Activated CD4-positive, alpha-beta T cell treated with anti-CD3 and anti-CD28 coated beads for 48 hours (primary cell): Measurements from ENCODE around the gene PROM1.

Source experiments
- DNase-seq: peaks from one replicate; pipeline ENCODE4 v3.0.0-alpha.2; 2020

Gene PROM1

DNA sequence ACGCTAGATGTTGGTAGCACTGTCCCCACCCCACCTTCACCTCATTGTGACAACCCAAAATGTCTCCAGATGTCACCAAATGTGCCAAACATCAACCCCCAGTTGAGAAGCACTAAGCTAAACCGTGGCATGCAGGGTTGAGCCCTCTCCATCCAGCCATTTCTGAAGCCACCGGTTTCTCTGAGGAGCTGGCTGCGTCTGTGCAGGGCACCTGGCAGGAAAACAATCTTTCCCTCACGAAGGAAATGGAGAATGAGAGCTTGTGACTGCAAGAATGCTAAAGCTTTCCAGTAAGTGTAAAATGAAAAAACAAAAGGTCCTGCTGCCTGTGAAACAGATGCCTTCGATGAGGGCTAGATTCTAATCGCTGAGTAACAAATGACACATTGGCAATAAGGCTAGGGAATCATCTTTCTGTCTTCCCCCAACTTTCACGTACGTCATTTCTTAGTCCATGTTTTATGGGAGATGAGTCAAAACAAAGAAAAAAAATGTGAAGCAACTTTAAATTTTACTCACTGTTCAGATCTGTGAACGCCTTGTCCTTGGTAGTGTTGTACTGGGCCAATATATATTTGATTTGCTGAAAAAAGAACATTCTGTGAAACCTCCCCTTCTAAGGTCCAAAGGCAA lies 59.9 kb downstream of the PROM1 start:
- DNase-seq = no peak

DNA sequence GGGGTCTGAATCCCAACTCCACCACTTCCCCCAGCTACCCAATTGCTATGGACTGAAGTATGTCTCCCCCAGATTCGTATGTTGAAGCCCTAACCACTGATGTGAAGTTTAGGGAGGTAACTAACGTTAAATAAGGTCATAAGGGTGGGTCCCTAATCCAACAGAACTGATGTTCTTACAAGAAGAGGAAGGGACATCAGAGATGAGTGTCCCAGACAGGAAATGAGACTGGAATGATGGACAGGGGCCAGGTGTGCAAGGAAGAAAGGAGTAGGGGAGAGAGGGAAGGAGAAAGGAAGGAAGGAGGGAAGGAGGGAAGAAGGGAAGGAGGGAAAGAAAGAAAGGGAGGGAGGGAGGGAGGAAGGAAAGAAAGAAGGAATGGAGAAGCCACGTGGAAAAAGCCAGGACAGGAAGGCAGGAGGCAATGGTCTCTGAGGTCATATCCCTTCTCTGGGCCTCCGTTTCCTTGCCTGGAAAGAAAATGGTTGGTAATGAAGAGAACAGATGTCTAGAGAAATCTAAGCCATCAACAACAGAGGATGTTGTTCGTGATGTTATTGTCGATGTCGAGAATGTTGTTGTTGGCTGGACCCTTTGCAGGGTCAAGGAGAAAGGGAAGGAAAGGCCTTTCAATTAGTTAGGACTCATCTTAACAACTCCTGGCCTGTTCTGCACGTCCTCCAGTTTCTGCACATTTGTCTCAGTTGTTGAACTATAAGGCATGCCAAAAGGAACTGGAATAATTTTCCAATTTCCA lies 61.8 kb downstream of the PROM1 start:
- DNase-seq = no peak

DNA sequence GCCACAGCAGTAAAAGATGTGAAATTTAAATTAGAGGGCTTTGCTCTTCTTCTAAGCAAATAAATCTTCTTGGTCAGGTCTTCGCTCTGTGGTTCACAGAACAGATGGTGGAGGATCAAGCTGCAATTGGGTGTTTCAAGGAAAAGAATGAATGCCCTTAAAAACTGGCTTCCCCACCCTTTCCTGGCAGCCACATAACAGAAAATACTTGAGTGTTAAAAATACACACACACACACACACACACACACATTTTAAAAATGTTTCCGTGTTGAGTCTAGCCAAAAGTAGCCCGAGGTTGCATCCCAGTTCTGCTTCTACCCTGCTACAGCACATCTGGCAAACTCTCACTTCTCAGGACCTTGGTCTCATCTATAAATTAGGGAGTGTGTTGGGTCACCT lies 64.2 kb downstream of the PROM1 start:
- no peak for DNase-seq

DNA sequence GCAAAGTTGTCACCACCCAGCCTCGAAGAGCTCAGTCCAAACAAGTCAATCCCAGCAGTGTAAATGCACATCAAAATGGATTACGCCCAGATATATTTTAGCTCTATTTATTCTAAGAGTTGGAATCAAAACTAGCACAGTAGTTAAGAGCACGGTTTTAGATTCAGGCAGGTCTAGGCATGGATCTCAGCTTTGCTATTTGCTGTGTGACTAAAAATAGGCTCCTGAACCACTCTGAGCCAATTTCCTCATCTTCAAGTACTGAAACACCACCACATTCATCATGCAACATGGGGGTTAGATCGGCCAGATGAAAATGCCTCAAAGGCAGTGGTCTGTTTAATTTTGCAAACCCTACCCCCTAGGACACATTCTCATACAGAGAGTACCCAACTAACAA lies 65.0 kb downstream of the PROM1 start:
- DNase-seq = no peak

DNA sequence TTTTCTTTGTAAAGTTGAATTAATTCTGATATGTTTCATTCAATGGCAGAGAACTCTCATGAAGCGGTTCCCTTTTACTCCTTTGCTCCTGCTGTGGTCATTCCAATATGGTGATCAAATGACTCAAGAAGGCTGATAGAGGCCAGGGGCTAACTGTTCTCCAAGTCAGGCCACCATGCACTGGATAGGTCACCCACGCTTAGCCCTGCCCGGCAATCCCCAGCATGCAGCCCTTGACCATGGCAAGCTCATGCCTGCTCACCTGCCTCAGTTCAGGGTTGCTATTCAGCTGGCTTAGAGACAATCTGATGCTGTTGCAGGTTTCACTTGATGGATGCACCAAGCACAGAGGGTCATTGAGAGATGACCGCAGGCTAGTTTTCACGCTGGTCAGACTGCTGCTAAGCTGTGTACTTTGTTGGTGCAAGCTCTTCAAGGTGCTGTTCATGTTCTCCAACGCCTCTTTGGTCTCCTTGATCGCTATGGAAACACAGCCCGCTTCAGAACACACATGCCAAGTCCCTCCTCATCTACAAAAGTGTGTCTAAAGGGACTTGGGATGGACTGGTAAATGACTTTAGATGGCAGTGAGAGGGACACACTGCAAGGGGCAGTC lies 65.7 kb downstream of the PROM1 start:
- DNase-seq = no peak

DNA sequence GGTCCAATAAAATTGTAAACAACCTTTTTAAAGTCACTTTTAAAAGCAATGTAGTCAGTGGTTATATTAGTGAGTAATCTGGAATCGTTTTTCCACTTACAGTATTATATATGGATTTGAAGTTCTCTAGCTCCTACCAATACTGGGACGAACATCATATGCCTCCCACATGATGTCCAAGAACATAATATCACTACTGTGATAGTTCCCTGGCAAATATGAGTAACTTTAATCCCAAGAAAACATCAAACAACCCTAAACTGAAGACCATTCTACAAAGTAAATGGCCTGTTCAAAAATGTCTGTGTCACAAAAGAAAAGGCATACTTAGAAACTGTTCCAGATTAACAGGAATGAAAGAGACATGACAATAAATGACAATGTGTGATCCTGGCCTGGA lies 67.3 kb downstream of the PROM1 start:
- DNase-seq = no peak

DNA sequence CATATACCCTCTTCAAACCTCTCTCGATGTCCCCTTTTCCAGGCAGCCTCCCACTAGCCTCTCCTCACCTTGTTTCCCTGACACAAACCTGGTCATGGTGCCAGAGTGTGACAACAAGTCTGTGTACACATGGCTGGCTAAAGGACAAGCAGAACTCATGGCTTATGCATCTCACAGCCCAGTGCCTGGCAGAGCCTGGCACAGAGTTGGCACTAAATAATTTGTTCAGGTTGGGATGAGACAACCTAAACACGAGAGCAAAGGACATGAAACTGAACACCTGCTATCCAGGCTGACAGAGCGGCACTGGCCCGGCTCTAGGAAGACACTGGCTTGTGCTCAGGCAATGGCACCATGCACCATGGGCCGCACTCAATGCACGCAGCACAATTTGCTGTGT lies 72.7 kb downstream of the PROM1 start:
- no peak for DNase-seq

DNA sequence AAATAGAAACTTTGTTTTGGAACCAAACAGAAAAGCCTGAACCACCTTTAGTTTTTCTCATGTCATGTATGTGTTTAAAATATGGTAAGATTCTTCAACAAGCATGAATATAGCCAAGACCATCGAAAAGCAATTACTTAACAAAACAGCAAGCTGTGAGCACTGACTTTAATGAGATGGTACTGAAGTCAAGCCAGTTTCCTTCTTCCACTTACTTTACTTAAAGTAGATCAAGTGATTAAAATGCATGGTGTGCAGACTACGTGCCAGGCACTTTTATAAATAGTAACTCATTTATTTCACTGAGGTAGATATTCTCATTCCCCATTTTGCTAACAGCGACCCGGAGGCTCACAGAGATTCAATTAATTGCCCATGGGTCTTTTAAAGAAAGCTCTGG lies 74.7 kb downstream of the PROM1 start:
- DNase-seq = no peak

DNA sequence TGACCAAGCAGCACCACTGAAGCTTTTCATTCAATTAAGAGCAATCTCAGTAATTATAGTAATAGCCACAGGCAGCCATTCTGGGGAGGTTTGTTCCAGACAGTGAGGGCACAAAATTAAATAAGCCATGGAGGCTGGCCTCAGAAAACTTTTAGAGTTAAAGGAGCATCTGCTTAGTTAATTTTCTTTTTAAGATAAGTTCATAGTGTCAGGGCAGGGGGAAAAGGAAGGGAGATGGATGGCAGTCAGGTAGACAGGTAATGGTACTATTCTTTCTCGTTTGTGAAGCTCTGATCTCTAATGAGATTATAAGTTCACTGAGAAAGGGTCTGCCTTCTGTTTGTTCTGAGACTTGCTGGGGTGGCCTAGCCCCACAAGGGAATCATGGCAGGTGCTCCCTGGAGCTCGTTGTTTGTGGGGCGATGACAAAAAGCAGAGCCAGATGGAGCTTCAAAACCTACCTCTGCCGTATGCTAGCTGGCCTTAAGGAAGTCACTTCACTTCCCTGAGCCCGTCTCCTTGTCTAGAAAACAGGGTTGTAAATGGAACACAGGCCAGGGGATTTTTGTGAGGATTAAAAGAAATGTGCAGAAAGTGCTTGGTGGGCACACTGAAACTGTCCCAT lies 76.2 kb downstream of the PROM1 start:
- DNase-seq = no peak

DNA sequence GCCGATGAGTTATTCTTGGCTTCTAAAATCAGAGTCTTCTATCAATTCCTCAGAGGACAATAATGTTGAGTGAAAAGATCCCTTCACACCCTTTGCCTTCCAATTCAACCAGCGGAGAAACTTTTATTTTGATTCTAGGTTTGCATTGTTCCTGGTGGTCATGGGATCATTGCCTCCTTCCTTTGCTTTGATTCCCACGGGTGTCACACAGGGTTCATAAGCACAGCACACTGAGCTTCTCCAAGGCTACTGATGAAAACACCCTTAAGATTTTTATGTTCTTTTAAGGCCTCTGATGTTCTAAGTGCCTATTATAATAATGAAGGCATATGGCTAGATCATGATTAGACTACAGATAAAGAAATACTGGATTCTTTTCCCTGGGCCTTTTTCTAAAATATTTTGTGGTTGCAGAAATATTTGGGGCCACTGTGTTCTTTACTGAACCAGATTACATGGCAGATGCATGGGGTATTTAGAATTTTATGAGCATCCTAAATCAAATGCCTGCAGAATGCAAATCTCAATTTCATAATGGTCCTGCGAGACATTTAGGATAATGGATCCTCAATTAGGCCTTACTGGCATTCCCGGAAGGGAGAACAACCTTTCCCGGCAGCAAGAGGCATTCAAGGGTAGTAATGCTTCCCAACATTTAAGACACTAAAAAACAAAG lies 76.9 kb downstream of the PROM1 start:
- DNase-seq = no peak

DNA sequence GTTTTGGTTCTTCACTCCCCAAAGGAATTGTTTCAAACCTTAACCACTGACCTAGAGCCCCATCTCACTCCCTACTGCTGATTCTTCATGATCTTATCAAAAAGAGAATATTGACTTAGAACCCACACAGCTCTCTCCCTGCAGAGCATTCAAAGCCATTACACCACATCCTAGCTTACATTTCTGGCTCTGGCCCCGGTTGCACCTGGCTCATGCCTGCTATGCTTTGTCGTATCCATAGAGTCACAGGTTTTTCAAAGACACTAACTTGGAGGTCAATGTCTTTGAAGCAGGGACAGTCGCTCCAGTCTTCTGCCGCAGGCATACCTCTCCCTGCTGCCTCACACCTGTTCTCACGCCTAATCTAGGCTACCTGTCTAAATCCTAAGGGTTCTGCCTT lies 78.1 kb downstream of the PROM1 start:
- no peak for DNase-seq

DNA sequence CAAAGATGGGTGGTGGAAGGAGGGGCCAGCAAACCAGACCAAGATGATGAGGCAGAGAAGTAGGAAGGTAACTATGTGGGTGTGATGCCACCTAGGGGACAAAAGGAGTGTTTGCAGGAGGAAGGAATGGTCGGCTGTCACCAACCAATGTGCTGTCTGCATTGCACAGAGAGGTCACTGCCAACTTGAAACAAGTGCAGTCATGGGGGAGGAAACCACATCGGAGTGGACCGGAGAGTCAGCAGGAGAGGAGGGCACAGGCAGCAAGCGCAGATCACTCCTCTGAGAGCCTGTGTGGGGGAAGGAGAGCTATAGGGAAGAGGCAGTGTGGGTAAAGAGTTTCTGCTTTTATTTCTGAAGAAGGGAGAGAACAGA lies 82.4 kb downstream of the PROM1 start:
- peak; percentile 63 for DNase-seq

DNA sequence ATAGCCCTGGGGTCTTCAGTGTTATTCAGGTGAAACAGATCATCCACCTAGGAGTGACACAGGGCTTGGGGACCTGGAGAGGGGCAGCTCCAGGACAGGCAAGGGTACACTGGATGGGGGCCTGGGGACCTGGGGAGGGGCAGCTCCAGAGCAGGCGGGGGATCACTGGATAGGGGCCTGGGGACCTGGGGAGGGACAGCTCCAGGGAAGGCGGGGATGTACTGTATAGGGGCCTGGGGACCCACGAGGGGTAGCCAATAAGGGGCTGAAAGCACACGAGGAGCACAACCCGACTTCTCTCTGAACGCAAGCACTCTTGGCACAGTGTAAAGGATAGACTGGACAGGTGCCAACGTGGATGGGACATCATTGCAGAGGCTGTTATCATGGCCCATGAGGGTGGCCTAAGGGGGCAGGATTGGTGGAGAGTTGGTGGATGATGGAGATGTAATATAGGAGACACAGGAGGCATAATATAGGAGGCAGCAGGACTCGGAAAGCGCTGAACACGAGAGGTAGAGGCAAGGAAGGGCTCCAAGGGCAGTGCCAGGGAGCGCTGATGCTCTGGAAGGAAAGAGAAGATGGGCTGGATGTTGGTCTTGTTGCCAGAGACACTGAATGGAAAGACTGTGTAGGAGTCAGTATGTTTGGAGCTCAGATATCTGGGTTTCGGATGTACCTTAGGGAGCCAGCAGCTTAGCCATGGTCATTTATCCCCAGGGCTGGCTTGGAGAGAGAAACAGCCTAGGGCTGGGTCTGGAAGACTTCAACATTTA lies 82.9 kb downstream of the PROM1 start:
- DNase-seq = no peak

DNA sequence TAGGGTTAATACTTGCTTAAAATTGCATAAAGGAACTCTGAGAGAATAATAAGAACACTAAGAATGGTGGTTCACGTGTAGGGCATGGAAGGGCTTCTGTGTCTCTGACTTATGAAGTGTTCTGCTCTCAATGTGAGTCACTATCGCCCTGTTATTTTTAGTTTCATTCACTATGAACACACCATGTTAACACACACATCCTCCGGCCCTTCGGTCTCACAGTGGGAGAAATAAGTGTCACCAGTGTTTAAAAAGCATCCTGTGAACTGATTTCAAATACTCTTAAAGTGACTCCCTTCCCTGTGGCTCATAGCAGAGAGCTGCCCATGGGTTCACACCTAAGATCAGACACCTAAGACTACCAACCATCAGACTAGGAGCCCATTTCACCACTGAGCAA lies 87.0 kb downstream of the PROM1 start:
- DNase-seq = peak; percentile 8

DNA sequence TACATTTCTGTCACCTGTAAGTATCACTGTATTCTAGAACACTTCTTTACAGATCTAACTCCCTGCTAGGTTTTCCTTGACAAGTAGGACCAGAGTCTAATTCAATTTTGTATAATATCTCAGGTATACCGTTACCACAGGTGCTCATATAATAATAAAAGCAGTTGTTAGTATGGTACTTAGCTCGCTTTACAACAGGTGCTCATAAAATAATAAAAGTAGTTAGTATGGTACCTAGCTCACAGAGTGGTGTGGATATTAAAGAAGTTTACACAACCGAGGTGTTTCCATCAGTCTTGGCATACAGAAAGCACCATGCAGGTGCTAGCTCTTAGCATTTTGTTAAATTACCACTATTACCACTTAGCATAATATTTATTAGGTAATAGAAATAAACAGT lies 88.0 kb downstream of the PROM1 start:
- no peak for DNase-seq

DNA sequence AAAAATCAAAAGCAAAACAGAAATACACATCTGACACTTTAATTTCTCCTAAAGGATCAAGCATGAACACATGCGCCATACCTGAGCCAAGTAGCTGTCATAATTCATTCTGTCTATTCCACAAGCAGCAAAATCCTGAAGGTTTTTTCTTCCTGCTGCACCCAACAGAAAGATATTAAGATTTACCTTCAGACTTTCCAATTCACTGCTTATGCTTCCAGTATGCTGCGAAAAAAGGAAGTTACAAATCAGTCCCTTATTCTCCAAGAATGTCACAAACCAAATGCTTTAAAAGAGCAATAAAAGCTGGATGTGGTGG lies 91.7 kb downstream of the PROM1 start:
- DNase-seq = no peak

DNA sequence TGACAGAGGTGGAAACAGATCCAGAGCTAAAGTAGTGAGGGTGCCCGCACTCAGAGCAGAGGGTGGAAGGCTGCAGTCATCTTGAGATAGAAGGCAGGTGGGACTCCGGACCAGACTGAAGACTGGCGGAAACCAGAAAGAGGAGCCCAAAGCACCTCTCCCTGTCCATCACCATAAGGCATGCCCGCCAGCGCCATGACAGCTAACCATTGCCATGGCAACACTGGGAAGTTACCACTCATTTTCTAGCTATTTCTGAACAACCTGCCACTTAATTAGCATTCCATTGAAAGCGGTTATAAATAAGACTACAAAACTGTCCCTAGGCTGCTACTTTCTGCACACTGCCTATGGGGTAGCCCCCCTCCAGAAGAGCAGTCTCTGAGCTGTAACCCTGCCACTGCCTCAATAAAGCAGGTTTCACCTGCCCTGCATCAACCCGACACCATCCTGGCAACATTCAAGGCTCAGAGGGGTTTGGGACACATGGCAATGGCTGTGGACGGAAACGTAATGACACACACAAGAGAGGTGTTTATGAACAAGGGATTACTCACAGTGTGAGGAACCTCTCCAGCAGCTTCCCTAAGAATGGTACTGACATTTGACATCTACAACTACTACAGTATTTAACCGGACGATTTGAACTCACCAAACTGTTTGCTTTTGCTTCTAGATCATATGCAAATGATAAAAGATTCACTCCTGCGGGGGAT lies 93.1 kb downstream of the PROM1 start:
- no peak for DNase-seq

DNA sequence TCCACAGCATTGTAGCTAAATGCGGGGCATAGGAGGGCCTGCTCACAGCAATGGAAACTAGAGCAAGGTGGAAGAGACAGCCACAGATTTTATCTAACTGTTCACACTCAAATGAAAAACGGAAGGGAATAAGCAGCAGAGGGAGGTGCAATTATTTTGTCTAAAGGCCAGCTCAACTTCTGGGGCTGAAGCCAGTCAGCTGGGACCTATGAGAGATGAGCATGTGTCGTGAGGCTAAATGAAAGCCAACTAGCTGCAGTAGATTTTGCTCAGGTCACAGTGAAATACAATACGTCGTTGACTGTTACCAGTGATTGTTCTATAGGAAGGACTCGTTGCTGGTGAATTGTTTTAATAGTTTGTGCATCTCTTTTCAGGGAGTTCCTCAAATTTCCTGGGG lies 94.4 kb downstream of the PROM1 start:
- no peak for DNase-seq

DNA sequence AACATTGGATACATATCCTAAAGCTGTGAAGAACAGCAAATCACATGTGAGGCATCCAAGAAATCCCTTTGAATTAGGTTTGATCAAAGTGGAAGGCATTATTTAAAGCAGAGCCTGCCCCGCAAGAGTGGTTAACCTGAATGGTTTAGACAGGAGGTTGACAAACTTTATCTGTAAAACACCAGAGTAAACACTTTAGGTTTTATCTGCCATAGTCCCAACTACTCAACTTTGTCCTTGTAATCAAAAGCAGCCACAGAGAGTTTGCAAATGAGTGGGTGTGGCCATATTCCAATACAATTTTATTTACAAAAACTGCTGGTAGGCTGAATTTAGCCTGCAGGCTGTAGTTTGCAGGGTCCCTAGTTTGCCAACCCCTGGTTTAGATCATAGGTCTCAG lies 95.6 kb downstream of the PROM1 start:
- DNase-seq = no peak

DNA sequence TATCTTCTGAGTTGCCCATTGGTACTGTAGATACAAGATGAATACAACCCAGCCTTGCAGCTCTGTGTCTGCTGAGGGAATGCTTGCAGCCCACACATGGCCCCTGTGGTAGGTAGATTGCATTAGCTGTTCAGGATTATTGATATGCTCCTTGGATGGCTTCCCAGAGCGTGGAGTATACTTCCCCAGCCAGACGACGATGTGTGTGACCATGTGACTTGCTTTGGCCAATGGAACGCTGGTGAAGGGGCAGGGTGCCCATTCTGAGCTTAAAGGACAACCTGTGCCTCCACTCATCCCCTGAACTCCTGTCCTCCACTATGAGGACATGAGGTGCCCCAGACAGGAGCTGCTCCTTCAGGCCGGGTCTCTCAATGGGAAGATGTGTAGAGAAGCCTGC lies 96.9 kb downstream of the PROM1 start:
- no peak for DNase-seq

DNA sequence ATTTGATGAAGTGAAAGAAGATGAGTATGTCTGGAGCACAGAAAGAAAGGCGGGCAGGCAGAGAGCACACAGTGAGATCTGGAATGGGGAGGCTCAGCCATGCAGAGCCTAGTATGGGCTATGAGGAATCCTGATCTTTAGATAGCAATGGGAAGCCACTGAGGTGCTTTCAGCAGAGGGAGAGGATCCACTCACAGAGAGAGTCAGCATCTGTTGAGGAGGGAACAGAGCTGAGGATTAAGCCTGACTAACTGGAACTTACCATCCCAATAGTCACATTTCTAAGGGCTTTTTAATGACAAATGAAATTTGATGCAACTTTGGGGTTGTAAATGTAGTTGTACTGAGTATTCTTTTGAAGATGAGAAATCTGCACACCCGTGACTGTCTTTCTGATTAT lies 100.2 kb downstream of the PROM1 start:
- DNase-seq = no peak

DNA sequence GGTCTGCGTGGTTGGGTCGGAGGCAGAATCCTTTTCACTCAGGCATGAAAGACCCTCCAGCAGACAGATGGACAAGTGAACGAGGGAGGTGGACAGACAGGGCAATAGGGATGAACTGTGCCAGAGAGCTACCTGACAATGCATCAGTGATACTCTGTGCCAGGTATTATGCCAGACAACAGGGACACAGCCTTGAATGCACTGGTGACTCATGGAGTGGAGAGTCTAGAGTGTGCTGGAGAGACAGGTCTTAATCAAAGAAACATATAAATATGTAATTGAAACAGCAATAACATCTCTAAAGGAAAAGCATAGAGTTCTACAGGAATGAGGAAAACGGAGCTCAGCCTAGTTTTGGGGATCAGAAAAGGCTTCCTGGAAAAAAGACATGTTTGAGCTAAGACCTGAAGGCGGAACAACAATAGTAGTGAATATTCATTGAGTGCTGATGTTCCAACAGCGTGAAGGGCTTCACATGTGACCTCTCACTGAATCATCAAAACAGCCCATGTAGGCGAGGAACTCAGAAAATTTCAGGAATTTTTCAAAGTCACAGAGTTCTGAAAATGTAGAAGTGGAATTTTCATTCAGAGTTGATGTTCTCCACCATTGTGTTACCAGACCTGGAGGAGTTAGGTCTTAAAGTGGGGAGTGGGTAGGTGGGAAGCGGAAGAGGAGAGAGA lies 100.8 kb downstream of the PROM1 start:
- DNase-seq = no peak
